Suprapubic skin (tissue), 4 donors: ENCODE results near the gene HSPB3. TPM values are rescaled to one million over a fixed set of nuclear protein-coding genes. Genes with fewer than 3 reads are reported as not detected.
A peak's percentile ranks its signal among the peaks of the same experiment; 100 is the strongest.

Experiments used
- DNase-seq, 2 donors: peaks; one replicate each; pipeline ENCODE4 v3.0.0-alpha.2; 2019; ENCODE audit warnings: low spot score in 2 of 2
- H3K27ac ChIP-seq: fragments of 200-600 bp; sonication (generic); one replicate; pipeline ENCODE4 v1.5.1; 2019
- H3K27me3 ChIP-seq: fragments of 200-600 bp; sonication (generic); one replicate; pipeline ENCODE4 v1.5.1; 2019
- H3K36me3 ChIP-seq: fragments of 200-600 bp; sonication (generic); one replicate; pipeline ENCODE4 v1.5.1; 2019
- H3K4me1 ChIP-seq: fragments of 200-600 bp; sonication (generic); one replicate; pipeline ENCODE4 v1.5.1; 2019
- H3K4me3 ChIP-seq: fragments of 200-600 bp; sonication (generic); one replicate; pipeline ENCODE4 v1.5.1; 2019; ENCODE audit warnings: mild to moderate bottlenecking
- H3K9me3 ChIP-seq: fragments of 200-600 bp; sonication (generic); one replicate; pipeline ENCODE4 v1.5.1; 2019
- CTCF ChIP-seq, 2 donors: fragments of 200-600 bp in 1 of 2; fragments of 450-650 bp in 1 of 2; sonication (generic) in 1 of 2; IDR thresholded peaks; one replicate each; pipeline ENCODE4 v1.5.1; 2016 to 2019; ENCODE audit warnings: antibody characterized with exemption in 2 of 2, mild to moderate bottlenecking in 1 of 2, moderate library complexity in 1 of 2
- EP300 ChIP-seq: sonication (generic); formaldehyde crosslinking; IDR thresholded peaks from one replicate; pipeline ENCODE4 v1.6.1; 2017; ENCODE audit warnings: antibody characterized with exemption
- POLR2A ChIP-seq, 2 donors: fragments of 450-650 bp; IDR thresholded peaks; one replicate each; pipeline ENCODE4 v1.6.1; 2017; ENCODE audit warnings: antibody characterized with exemption in 2 of 2, mild to moderate bottlenecking in 2 of 2, moderate library complexity in 2 of 2
- POLR2AphosphoS5 ChIP-seq, 3 donors: sonication (generic); formaldehyde crosslinking; IDR thresholded peaks; one replicate each; pipeline ENCODE4 v1.6.1; 2017; ENCODE audit warnings: antibody characterized with exemption in 3 of 3
- WGBS: methylation state at CpG from one replicate; pipeline ENCODE4 v1.1.5; 2018; 5-methylcytosine and 5-hydroxymethylcytosine counted together
- total RNA-seq, 4 donors: library from RNA; depleted of rRNA; stranded (reverse); fragments of >200 nt; gene quantifications; one replicate each; pipeline ENCODE4 v1.1.0, GENCODE V29; 2016

The HSPB3 gene
- total RNA-seq, 4 donors from 2014 or later = 1.1 to 2.0 TPM; not detected in 2

- TF ChIP-seq CTCF (IDR thresholded peaks at IDR 0.05) (no peak), POLR2AphosphoS5 (IDR thresholded peaks at IDR 0.05) (no peak), POLR2A (IDR thresholded peaks at IDR 0.05) (no peak), EP300 (no peak)
- Histone ChIP-seq H3K27me3 (no peaks in the 10 kb centered on the region), H3K27ac (no peak overlapping the region), H3K4me3 (no peak overlapping the region), H3K4me1 (peaks cover 27% of the 10 kb centered on the region), H3K9me3 (no peaks in the 10 kb centered on the region), H3K36me3 (no peaks in the 10 kb centered on the region)
- DNase-seq = no peak
- WGBS = 91% methylated on average over 2 of the region's 2 CpGs
Observed at GRCh38 chr5:54458221-54458620, 2.7 kb downstream of the HSPB3 start.

GRCh38 chr5:54460181-54460919 is 4.9 kb downstream of the HSPB3 start:
- no peak for TF ChIP-seq POLR2A (IDR thresholded peaks at IDR 0.05)
- DNase-seq = no peak
- 82% methylated on average over 3 of the region's 3 CpGs for WGBS
- Histone ChIP-seq H3K9me3 (no peaks in the 10 kb centered on the region), H3K27me3 (no peaks in the 10 kb centered on the region), H3K27ac (no peak overlapping the region), H3K36me3 (no peaks in the 10 kb centered on the region), H3K4me3 (no peak overlapping the region), H3K4me1 (peaks cover 20% of the 10 kb centered on the region)

GRCh38 chr5:54462281-54462680 is 6.8 kb downstream of the HSPB3 start:
- Histone ChIP-seq H3K9me3 (no peaks in the 10 kb centered on the region), H3K4me1 (peaks cover 8% of the 10 kb centered on the region), H3K36me3 (no peaks in the 10 kb centered on the region), H3K27me3 (no peaks in the 10 kb centered on the region), H3K4me3 (no peak overlapping the region), H3K27ac (no peak overlapping the region)
- 72% methylated on average over 5 of the region's 5 CpGs for WGBS
- no peak for DNase-seq
- TF ChIP-seq EP300 = no peak
- TF ChIP-seq CTCF (IDR thresholded peaks at IDR 0.05) = no peak
- TF ChIP-seq POLR2AphosphoS5 (IDR thresholded peaks at IDR 0.05) = no peak

- no peak overlapping the region for H3K4me3 ChIP-seq
- no peak for DNase-seq
- no peaks in the 10 kb centered on the region for H3K9me3 ChIP-seq
- H3K36me3 ChIP-seq = no peaks in the 10 kb centered on the region
- TF ChIP-seq POLR2A (IDR thresholded peaks at IDR 0.05) (no peak), POLR2AphosphoS5 (IDR thresholded peaks at IDR 0.05) (no peak), EP300 (no peak), CTCF (IDR thresholded peaks at IDR 0.05) (no peak)
- H3K4me1 ChIP-seq = no peaks in the 10 kb centered on the region
- no peak overlapping the region for H3K27ac ChIP-seq
- 56% methylated on average over 4 of the region's 4 CpGs for WGBS
- H3K27me3 ChIP-seq = no peaks in the 10 kb centered on the region
Observed at GRCh38 chr5:54463713-54464112, 8.2 kb downstream of the HSPB3 start.

GRCh38 chr5:54469622-54470021 is 14.1 kb downstream of the HSPB3 start:
- no peaks in the 10 kb centered on the region for H3K9me3 ChIP-seq
- TF ChIP-seq CTCF (IDR thresholded peaks at IDR 0.05) (no peak), POLR2AphosphoS5 (IDR thresholded peaks at IDR 0.05) (no peak), EP300 (no peak), POLR2A (IDR thresholded peaks at IDR 0.05) (no peak)
- H3K4me1 ChIP-seq = peaks cover 4% of the 10 kb centered on the region
- WGBS = 52% methylated on average over 2 of the region's 2 CpGs
- no peak for DNase-seq
- no peaks in the 10 kb centered on the region for H3K36me3 ChIP-seq
- H3K27ac ChIP-seq = peak overlapping the region; percentile 44
- H3K27me3 ChIP-seq = no peaks in the 10 kb centered on the region
- H3K4me3 ChIP-seq = peak overlapping the region; percentile 16

- 46% methylated on average over 2 of the region's 2 CpGs for WGBS
- Histone ChIP-seq H3K27me3 (no peaks in the 10 kb centered on the region), H3K36me3 (no peaks in the 10 kb centered on the region), H3K4me1 (peaks cover 4% of the 10 kb centered on the region), H3K27ac (no peak overlapping the region), H3K9me3 (no peaks in the 10 kb centered on the region), H3K4me3 (peak overlapping the region; percentile 16)
- no peak for DNase-seq
- TF ChIP-seq POLR2A (IDR thresholded peaks at IDR 0.05) (no peak), EP300 (no peak), CTCF (IDR thresholded peaks at IDR 0.05) (no peak), POLR2AphosphoS5 (IDR thresholded peaks at IDR 0.05) (no peak)
Observed at GRCh38 chr5:54470128-54470527, 14.6 kb downstream of the HSPB3 start.
